HCT116 (cell line): ENCODE data around the gene BABAM2. TPM values are rescaled to one million over a fixed set of nuclear protein-coding genes. Genes with fewer than 3 reads are reported as not detected.

Experiments used
- ATAC-seq: fragments of 200-7000 bp; cut with Tn5 transposase; 2 replicates; pipeline ENCODE4 v1.9.1; 2020; ENCODE audit warnings: mild to moderate bottlenecking, moderate library complexity
- BruUV-seq: library from RNA; stranded (reverse); fragments of 400-500 nt; replicated peaks from 2 replicates; lab custom pipeline; 2021; lab: Mats Ljungman, UMichigan
- CTCF ChIA-PET: fragments of 300-600 bp; sonication (Branson Sonifier 250); formaldehyde crosslinking; loops from one replicate; lab custom pipeline; 2021; ENCODE audit warnings: antibody characterized with exemption; lab: Charles Lee
- POLR2A ChIA-PET: fragments of 300-600, 350-600 bp; sonication (Branson Sonifier 250); formaldehyde crosslinking; loops from one replicate; lab custom pipeline; 2021; ENCODE audit warnings: antibody characterized with exemption; lab: Charles Lee
- RAD21 ChIA-PET, 2 experiments: fragments of 300-600 bp; sonication (Branson Sonifier 250); formaldehyde crosslinking; loops; one replicate each; lab custom pipeline; 2023; ENCODE audit warnings: low total read pairs in 2 of 2; ENCODE audit not compliant: uncharacterized antibody in 2 of 2, unreplicated experiment in 2 of 2, low non-redundant PET in 1 of 2; lab: Charles Lee
- DNase-seq: peaks from one replicate; pipeline ENCODE4 v3.0.0-alpha.2; 2010; ENCODE audit warnings: low read depth, low spot score
- H2AFZ ChIP-seq: fragments of 200-600 bp; shearing (Covaris generic), sonication (generic); 2 replicates; pipeline ENCODE4 v1.6.1; 2017; ENCODE audit warnings: low read depth, mixed run types, mixed read lengths, antibody characterized with exemption, low read length; ENCODE audit not compliant: poor library complexity, severe bottlenecking
- H3K27ac ChIP-seq: 2 replicates; pipeline ENCODE4 v1.5.1; 2012; ENCODE audit warnings: low read depth, low read length
- H3K27me3 ChIP-seq: fragments of 200-600 bp; sonication (generic); 2 replicates; pipeline ENCODE4 v1.6.1; 2016; ENCODE audit warnings: mixed run types, low read length, mixed read lengths; ENCODE audit not compliant: insufficient read depth
- H3K36me3 ChIP-seq, 2 experiments: fragments of 200-500 bp in 1 of 2; fragments of 200-600 bp in 1 of 2; sonication (Bioruptor generic) in 1 of 2; sonication (generic) in 1 of 2; 2 replicates each; pipeline versions ENCODE4 v1.5.1 to v1.6.1; 2014 to 2016; ENCODE audit warnings: low read length in 2 of 2, inconsistent platforms in 1 of 2, mixed read lengths in 1 of 2, mixed run types in 1 of 2; ENCODE audit not compliant: insufficient read depth in 2 of 2, control insufficient read depth in 1 of 2
- H3K4me1 ChIP-seq, 2 experiments: fragments of 200-600 bp in 1 of 2; sonication (generic) in 1 of 2; 2 replicates each; pipeline versions ENCODE4 v1.5.1 to v1.6.1; 2012 to 2017; ENCODE audit warnings: low read length in 2 of 2, inconsistent platforms in 1 of 2, mild to moderate bottlenecking in 1 of 2, mixed read lengths in 1 of 2, mixed run types in 1 of 2, moderate library complexity in 1 of 2; ENCODE audit not compliant: insufficient read depth in 2 of 2, control insufficient read depth in 1 of 2
- H3K4me2 ChIP-seq: fragments of 200-600 bp; sonication (generic); 2 replicates; pipeline ENCODE4 v1.6.1; 2017; ENCODE audit warnings: mixed run types, low read length, mixed read lengths
- H3K4me3 ChIP-seq, 2 experiments: fragments of 200-600 bp in 1 of 2; sonication (generic) in 1 of 2; replicated peaks in 1 of 2; 2 replicates each; pipeline ENCODE4 v1.5.1; 2011 to 2016; ENCODE audit warnings: low read length in 2 of 2, control low read depth in 1 of 2, low read depth in 1 of 2, mild to moderate bottlenecking in 1 of 2, mixed read lengths in 1 of 2, mixed run types in 1 of 2
- H3K79me2 ChIP-seq: fragments of 200-600 bp; sonication (generic); 2 replicates; pipeline ENCODE4 v1.6.1; 2017; ENCODE audit warnings: mild to moderate bottlenecking, mixed run types, low read length, moderate library complexity, mixed read lengths; ENCODE audit not compliant: insufficient read depth
- H3K9ac ChIP-seq: fragments of 200-600 bp; sonication (generic); 2 replicates; pipeline ENCODE4 v1.6.1; 2016; ENCODE audit warnings: low read length, mixed read lengths
- H3K9me2 ChIP-seq: fragments of 200-600 bp; sonication (generic), shearing (Covaris generic); 2 replicates; pipeline ENCODE4 v1.6.1; 2017; ENCODE audit warnings: mixed run types, mild to moderate bottlenecking, moderate library complexity; ENCODE audit not compliant: insufficient read depth
- H3K9me3 ChIP-seq, 2 experiments: fragments of 200-500 bp in 1 of 2; fragments of 200-600 bp in 1 of 2; sonication (Bioruptor generic) in 1 of 2; sonication (generic) in 1 of 2; 2 replicates each; pipeline ENCODE4 v1.6.1; 2014 to 2017; ENCODE audit warnings: low read length in 2 of 2, mixed read lengths in 2 of 2, inconsistent platforms in 1 of 2, low read depth in 1 of 2, mild to moderate bottlenecking in 1 of 2, mixed run types in 1 of 2, moderate library complexity in 1 of 2; ENCODE audit not compliant: control insufficient read depth in 1 of 2, insufficient read depth in 1 of 2
- H4K20me1 ChIP-seq: fragments of 200-600 bp; sonication (generic), shearing (Covaris generic); 2 replicates; pipeline ENCODE4 v1.6.1; 2017; ENCODE audit warnings: mixed run types, mild to moderate bottlenecking, moderate library complexity; ENCODE audit not compliant: insufficient read depth
- EZH2 ChIP-seq: fragments of 200-600 bp; sonication (generic); IDR thresholded peaks from 2 replicates; pipeline ENCODE4 v1.6.1; 2017; ENCODE audit warnings: antibody characterized with exemption, mixed run types
- EZH2phosphoT487 ChIP-seq: fragments of 200-600 bp; IDR thresholded peaks from 2 replicates; pipeline ENCODE4 v1.6.1; 2018; ENCODE audit warnings: antibody characterized with exemption, borderline replicate concordance
- FOSL1 ChIP-seq: IDR thresholded peaks from 2 replicates; pipeline ENCODE4 v1.6.1; 2012; ENCODE audit warnings: low read depth
- SIN3A ChIP-seq: IDR thresholded peaks from 2 replicates; pipeline ENCODE4 v1.6.1; 2012; ENCODE audit warnings: low read depth
- SP1 ChIP-seq: IDR thresholded peaks from 2 replicates; pipeline ENCODE4 v1.6.1; 2012; ENCODE audit warnings: low read depth
- YY1 ChIP-seq: IDR thresholded peaks from 2 replicates; pipeline ENCODE4 v1.6.1; 2011; ENCODE audit warnings: low read length, low read depth, moderate library complexity, mild to moderate bottlenecking; ENCODE audit not compliant: insufficient replicate concordance; ENCODE audit errors: extremely low read depth
- ZBTB33 ChIP-seq: IDR thresholded peaks from 2 replicates; pipeline ENCODE4 v1.6.1; 2011; ENCODE audit warnings: mild to moderate bottlenecking, low read length, moderate library complexity; ENCODE audit not compliant: insufficient replicate concordance; ENCODE audit errors: extremely low read depth
- intact Hi-C: fragments of 100-400 bp; cut with micrococcal nuclease; formaldehyde crosslinking; loops from 2 replicates; pipeline ENCODE4 v1.10.0; 2022
- total RNA-seq: library from RNA; stranded (reverse); gene quantifications from one replicate; pipeline ENCODE4 v1.2.1, GENCODE V29; 2021; ENCODE audit not compliant: unreplicated experiment
- TF ChIP-seq, protein P1 (sequence below), 3 experiments: fragments of 200-600 bp in 1 of 3; sonication (generic) in 1 of 3; IDR thresholded peaks in 2 of 3; conservative IDR thresholded peaks in 1 of 3; 2 replicates each; pipeline ENCODE4 v1.5.1; 2012 to 2017; ENCODE audit warnings: low read depth in 2 of 3, low read length in 2 of 3, antibody characterized with exemption in 1 of 3, borderline replicate concordance in 1 of 3, control low read depth in 1 of 3, mild to moderate bottlenecking in 1 of 3, mixed read lengths in 1 of 3, mixed run types in 1 of 3, moderate library complexity in 1 of 3; ENCODE audit not compliant: insufficient read depth in 1 of 3
- TF ChIP-seq, protein P2 (sequence below): IDR thresholded peaks from 2 replicates; pipeline ENCODE4 v1.6.1; 2012; ENCODE audit warnings: low read depth

Gene BABAM2
- total RNA-seq, 1 experiment from 2014 or later: 23.8 TPM

- no peaks in the 10 kb centered on the region for H4K20me1 ChIP-seq
- H3K9me2 ChIP-seq: no peaks in the 10 kb centered on the region
- TF ChIP-seq EZH2phosphoT487: no peak
- TF ChIP-seq ZBTB33: no peak
- TF ChIP-seq EZH2: no peak
- TF ChIP-seq SIN3A: no peak
- TF ChIP-seq, protein P1, sequence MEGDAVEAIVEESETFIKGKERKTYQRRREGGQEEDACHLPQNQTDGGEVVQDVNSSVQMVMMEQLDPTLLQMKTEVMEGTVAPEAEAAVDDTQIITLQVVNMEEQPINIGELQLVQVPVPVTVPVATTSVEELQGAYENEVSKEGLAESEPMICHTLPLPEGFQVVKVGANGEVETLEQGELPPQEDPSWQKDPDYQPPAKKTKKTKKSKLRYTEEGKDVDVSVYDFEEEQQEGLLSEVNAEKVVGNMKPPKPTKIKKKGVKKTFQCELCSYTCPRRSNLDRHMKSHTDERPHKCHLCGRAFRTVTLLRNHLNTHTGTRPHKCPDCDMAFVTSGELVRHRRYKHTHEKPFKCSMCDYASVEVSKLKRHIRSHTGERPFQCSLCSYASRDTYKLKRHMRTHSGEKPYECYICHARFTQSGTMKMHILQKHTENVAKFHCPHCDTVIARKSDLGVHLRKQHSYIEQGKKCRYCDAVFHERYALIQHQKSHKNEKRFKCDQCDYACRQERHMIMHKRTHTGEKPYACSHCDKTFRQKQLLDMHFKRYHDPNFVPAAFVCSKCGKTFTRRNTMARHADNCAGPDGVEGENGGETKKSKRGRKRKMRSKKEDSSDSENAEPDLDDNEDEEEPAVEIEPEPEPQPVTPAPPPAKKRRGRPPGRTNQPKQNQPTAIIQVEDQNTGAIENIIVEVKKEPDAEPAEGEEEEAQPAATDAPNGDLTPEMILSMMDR (IDR thresholded peaks at IDR 0.05 in 2 of 3, conservative IDR thresholded peaks at IDR 0.05 in 1 of 3; ENCODE audit: borderline replicate concordance in 1 of 3, insufficient read depth in 1 of 3, low read depth in 2 of 3, low read length in 2 of 3): no peak
- TF ChIP-seq YY1: no peak
- TF ChIP-seq SP1: no peak
- TF ChIP-seq, protein P2, sequence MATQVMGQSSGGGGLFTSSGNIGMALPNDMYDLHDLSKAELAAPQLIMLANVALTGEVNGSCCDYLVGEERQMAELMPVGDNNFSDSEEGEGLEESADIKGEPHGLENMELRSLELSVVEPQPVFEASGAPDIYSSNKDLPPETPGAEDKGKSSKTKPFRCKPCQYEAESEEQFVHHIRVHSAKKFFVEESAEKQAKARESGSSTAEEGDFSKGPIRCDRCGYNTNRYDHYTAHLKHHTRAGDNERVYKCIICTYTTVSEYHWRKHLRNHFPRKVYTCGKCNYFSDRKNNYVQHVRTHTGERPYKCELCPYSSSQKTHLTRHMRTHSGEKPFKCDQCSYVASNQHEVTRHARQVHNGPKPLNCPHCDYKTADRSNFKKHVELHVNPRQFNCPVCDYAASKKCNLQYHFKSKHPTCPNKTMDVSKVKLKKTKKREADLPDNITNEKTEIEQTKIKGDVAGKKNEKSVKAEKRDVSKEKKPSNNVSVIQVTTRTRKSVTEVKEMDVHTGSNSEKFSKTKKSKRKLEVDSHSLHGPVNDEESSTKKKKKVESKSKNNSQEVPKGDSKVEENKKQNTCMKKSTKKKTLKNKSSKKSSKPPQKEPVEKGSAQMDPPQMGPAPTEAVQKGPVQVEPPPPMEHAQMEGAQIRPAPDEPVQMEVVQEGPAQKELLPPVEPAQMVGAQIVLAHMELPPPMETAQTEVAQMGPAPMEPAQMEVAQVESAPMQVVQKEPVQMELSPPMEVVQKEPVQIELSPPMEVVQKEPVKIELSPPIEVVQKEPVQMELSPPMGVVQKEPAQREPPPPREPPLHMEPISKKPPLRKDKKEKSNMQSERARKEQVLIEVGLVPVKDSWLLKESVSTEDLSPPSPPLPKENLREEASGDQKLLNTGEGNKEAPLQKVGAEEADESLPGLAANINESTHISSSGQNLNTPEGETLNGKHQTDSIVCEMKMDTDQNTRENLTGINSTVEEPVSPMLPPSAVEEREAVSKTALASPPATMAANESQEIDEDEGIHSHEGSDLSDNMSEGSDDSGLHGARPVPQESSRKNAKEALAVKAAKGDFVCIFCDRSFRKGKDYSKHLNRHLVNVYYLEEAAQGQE: no peak
- TF ChIP-seq FOSL1: no peak
- no peak for ATAC-seq
- H3K4me1 ChIP-seq: peaks cover 5 to 10% of the 10 kb centered on the region in 2 experiments
- H3K27me3 ChIP-seq: no peaks in the 10 kb centered on the region
- no peak overlapping the region for H3K27ac ChIP-seq
- RAD21 ChIA-PET: no interaction called here
- H3K79me2 ChIP-seq: no peaks in the 10 kb centered on the region
- intact Hi-C loops: no loop called here
- no peak overlapping the region for H3K9ac ChIP-seq
- no peak for DNase-seq
- H3K4me2 ChIP-seq: no peak overlapping the region
- no TSS peak for BruUV-seq
- POLR2A ChIA-PET: no interaction called here
- H3K36me3 ChIP-seq: no peaks in the 10 kb centered on the region
- H3K9me3 ChIP-seq: no peaks in the 10 kb centered on the region
- CTCF ChIA-PET: no interaction called here
- no peak overlapping the region for H3K4me3 ChIP-seq
- H2AFZ ChIP-seq: no peak overlapping the region
Observed at GRCh38 chr2:28320371-28320770, 429.8 kb downstream of the BABAM2 start.
